ENCODE measurements around the gene HORMAD2. TPM values are rescaled to one million over a fixed set of nuclear protein-coding genes. Genes with fewer than 3 reads are reported as not detected.

The HORMAD2 gene
- total and polyA plus RNA-seq, 2 experiments from 2014 or later = not detected

- 42 to 50% methylated on average over 3 of the region's 3 CpGs for WGBS, 2 experiments (ENCODE audit: low coverage in 1 of 2, low lambda C conversion rate in 2 of 2, missing lambda C conversion rate in 2 of 2)
- Histone ChIP-seq H3K9ac (no peak overlapping the region), H3K9me2 (ENCODE audit: insufficient read depth) (no peaks in the 10 kb centered on the region), H3K4me2 (ENCODE audit: unreplicated experiment) (no peak overlapping the region), H3K4me3 (no peak overlapping the region), H3K27me3 (replicated peaks; ENCODE audit: insufficient read depth) (peaks cover 16% of the 10 kb centered on the region; the same call in 1 of the 2 replicates), H3K36me3 (ENCODE audit: low read depth) (no peaks in the 10 kb centered on the region), H3K9me3 (ENCODE audit: low read depth) (no peaks in the 10 kb centered on the region), H4K20me1 (ENCODE audit: insufficient read depth) (no peaks in the 10 kb centered on the region), H2AFZ (no peak overlapping the region), H3F3A (ENCODE audit: insufficient read depth) (no peaks in the 10 kb centered on the region), H3K4me1 (ENCODE audit: insufficient read depth) (no peaks in the 10 kb centered on the region), H3K79me2 (ENCODE audit: insufficient read depth) (no peaks in the 10 kb centered on the region), H3K27ac (no peak overlapping the region)
- TF ChIP-seq EZH2 (IDR thresholded peaks at IDR 0.05; ENCODE audit: insufficient read depth, poor library complexity, severe bottlenecking) (no peak), EZH2phosphoT487 (IDR thresholded peaks at IDR 0.05; ENCODE audit: insufficient read depth, low read depth) (no peak)
- in situ Hi-C loops (cut with MboI) = no loop called here
- DNase-seq = no peak
Measured at GRCh38 chr22:30171008-30171407, 90.7 kb downstream of the HORMAD2 start.

DNA sequence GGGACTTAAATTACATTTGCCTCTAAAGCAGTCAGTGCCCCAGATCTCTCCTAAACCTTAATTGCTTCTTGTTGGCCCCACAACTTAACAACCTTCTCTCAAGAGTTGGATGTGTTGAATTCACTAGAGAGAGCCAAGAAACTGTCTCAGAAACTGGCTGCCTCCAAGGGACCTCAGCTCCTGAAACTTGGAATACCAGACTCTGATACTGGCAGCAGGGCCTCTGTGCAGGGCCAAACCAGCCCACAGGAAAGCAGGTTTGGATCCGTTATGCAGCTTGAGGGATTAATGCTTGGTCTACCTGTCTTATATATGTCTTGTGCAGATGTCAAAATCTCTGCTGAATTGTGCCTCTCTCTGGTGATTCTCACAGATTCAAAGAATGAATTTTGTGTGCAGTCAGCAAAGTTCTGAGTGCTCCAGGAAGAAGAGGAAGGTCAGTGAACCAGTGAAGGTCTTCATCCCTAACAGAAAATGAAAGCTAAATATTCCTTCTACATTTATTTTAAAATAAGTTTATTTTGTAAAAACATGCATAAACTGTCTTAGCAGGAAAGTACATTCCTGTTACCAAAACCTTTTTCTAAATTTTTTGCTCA lies 95.5 kb downstream of the HORMAD2 start:
- H3K4me3 ChIP-seq = no peak overlapping the region
- no peak overlapping the region for H3K27ac ChIP-seq
- no peaks in the 10 kb centered on the region for H3F3A ChIP-seq (ENCODE audit: insufficient read depth)
- no peaks in the 10 kb centered on the region for H3K79me2 ChIP-seq (ENCODE audit: insufficient read depth)
- DNase-seq = no peak
- no peaks in the 10 kb centered on the region for H3K4me1 ChIP-seq (ENCODE audit: insufficient read depth)
- H3K9ac ChIP-seq = no peak overlapping the region
- no peak overlapping the region for H3K4me2 ChIP-seq (ENCODE audit: unreplicated experiment)
- no peaks in the 10 kb centered on the region for H4K20me1 ChIP-seq (ENCODE audit: insufficient read depth)
- no peaks in the 10 kb centered on the region for H3K9me3 ChIP-seq (ENCODE audit: low read depth)
- H3K9me2 ChIP-seq (ENCODE audit: insufficient read depth) = no peaks in the 10 kb centered on the region
- no peak for TF ChIP-seq EZH2 (IDR thresholded peaks at IDR 0.05; ENCODE audit: insufficient read depth, poor library complexity, severe bottlenecking)
- no peak for TF ChIP-seq EZH2phosphoT487 (IDR thresholded peaks at IDR 0.05; ENCODE audit: insufficient read depth, low read depth)
- WGBS, 2 experiments (ENCODE audit: low coverage in 1 of 2, low lambda C conversion rate in 2 of 2, missing lambda C conversion rate in 2 of 2) = 57 to 58% methylated on average over 1 of the region's 1 CpG
- H3K27me3 ChIP-seq (replicated peaks; ENCODE audit: insufficient read depth) = 0 out of 2 replicates have a peak, but pooled peaks cover 4% of the 10 kb centered on the region
- H2AFZ ChIP-seq = no peak overlapping the region
- in situ Hi-C loops (cut with MboI) = no loop called here
- no peaks in the 10 kb centered on the region for H3K36me3 ChIP-seq (ENCODE audit: low read depth)

DNA sequence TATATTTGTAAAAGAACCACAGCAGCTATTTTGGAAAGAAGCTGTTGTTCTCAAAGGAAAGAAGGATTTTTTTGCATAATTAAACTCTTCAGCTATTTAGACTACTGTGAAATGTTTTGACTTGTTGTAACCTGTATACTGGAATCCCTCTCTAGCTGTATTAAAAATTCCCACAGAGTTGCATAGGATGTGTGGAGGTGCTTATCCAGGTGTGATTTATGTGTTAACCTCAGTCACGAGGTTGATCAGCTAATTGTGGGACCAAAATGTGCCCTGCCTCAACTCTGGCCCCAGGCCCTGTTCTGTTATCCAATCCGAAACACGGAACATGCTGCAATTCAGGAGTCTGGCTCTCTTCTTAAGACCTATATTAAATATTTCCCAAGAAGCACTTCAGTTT lies 96.2 kb downstream of the HORMAD2 start:
- H3K36me3 ChIP-seq (ENCODE audit: low read depth) = no peaks in the 10 kb centered on the region
- in situ Hi-C loops (cut with MboI) = no loop called here
- TF ChIP-seq EZH2 (IDR thresholded peaks at IDR 0.05; ENCODE audit: insufficient read depth, poor library complexity, severe bottlenecking) = no peak

DNA sequence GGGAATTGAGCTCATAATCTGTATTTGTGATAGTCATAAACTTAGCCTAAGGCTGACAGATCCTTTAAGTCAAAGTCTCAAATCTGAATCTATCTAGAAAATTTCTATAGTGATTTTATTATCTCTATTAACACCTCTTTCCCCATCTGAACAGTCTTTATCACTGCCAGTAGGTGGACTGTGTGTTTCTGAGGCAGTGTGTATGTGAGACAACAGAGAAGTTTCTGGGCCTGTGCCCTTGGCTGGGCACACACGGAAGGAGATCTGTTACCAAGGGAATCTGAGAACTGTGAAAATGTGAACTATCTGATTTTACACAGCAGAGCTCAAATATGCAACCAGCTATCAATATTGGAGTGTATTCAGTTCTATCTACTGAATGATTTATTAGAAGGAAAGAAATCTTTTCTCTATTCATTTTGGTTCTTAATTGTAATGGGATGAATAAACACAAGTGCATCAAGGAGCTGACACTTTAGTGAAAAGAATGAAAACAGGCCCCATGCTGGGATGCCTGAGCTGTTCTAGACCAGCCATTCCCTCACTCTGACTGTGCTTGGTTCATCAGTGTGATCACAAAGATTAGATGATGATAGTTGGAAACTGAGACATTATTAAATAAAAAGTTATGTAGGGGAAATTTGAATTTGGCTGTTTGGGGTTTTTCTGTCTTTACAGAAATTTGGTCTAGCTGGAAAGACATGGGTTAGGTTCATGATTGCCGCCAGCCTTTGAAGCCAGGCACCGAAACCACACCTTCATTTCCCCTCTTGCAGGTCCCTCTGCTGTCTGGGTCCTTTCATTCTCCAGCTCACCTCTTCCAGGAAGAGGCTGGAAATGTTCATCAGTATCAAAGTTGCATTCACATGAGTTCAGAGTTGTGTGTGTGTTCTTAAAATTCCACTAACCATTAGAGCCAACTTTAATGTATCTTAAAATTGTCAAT lies 98.2 kb downstream of the HORMAD2 start:
- no peaks in the 10 kb centered on the region for H3K36me3 ChIP-seq (ENCODE audit: low read depth)
- no peaks in the 10 kb centered on the region for H4K20me1 ChIP-seq (ENCODE audit: insufficient read depth)
- in situ Hi-C loops (cut with MboI) = no loop called here
- no peak overlapping the region for H3K4me3 ChIP-seq
- no peaks in the 10 kb centered on the region for H3K4me1 ChIP-seq (ENCODE audit: insufficient read depth)
- no peak overlapping the region for H3K4me2 ChIP-seq (ENCODE audit: unreplicated experiment)
- H3K9me2 ChIP-seq (ENCODE audit: insufficient read depth) = no peaks in the 10 kb centered on the region
- 79% methylated on average over 3 of the region's 3 CpGs for whole genome bisulfite sequencing, 2 experiments (ENCODE audit: low coverage in 1 of 2, low lambda C conversion rate in 2 of 2, missing lambda C conversion rate in 2 of 2)
- no peaks in the 10 kb centered on the region for H3K27me3 ChIP-seq (replicated peaks; ENCODE audit: insufficient read depth)
- no peak overlapping the region for H3K27ac ChIP-seq
- peak; percentile 24 for DNase-seq
- H2AFZ ChIP-seq = no peak overlapping the region
- no peaks in the 10 kb centered on the region for H3K79me2 ChIP-seq (ENCODE audit: insufficient read depth)
- no peaks in the 10 kb centered on the region for H3K9me3 ChIP-seq (ENCODE audit: low read depth)
- TF ChIP-seq EZH2phosphoT487 (IDR thresholded peaks at IDR 0.05; ENCODE audit: insufficient read depth, low read depth) = no peak
- TF ChIP-seq EZH2 (IDR thresholded peaks at IDR 0.05; ENCODE audit: insufficient read depth, poor library complexity, severe bottlenecking) = no peak
- H3K9ac ChIP-seq = no peak overlapping the region
- H3F3A ChIP-seq (ENCODE audit: insufficient read depth) = no peaks in the 10 kb centered on the region

More for the DNA sequence above, 96.2 kb downstream of the HORMAD2 start:
- H3K9me3 ChIP-seq (ENCODE audit: low read depth) = no peaks in the 10 kb centered on the region
- no peaks in the 10 kb centered on the region for H3K79me2 ChIP-seq (ENCODE audit: insufficient read depth)
- DNase-seq = no peak
- no peaks in the 10 kb centered on the region for H3K9me2 ChIP-seq (ENCODE audit: insufficient read depth)
- no peaks in the 10 kb centered on the region for H3K27me3 ChIP-seq (replicated peaks; ENCODE audit: insufficient read depth)
- H3K9ac ChIP-seq = no peak overlapping the region
- H2AFZ ChIP-seq = no peak overlapping the region
- H4K20me1 ChIP-seq (ENCODE audit: insufficient read depth) = no peaks in the 10 kb centered on the region
- no peaks in the 10 kb centered on the region for H3K4me1 ChIP-seq (ENCODE audit: insufficient read depth)
- H3K4me3 ChIP-seq = no peak overlapping the region
- no peak overlapping the region for H3K4me2 ChIP-seq (ENCODE audit: unreplicated experiment)
- 89 to 92% methylated on average over 3 of the region's 3 CpGs for WGBS, 2 experiments (ENCODE audit: low coverage in 1 of 2, low lambda C conversion rate in 2 of 2, missing lambda C conversion rate in 2 of 2)
- H3F3A ChIP-seq (ENCODE audit: insufficient read depth) = no peaks in the 10 kb centered on the region
- H3K27ac ChIP-seq = no peak overlapping the region
